HUDEP-2 (cell line): Measurements from ENCODE around the gene ATP6V0A1.
"Not testable (repeated sequence)": the region's sequence is repeated elsewhere in the genome, so short reads cannot be mapped to it uniquely, and the experiment has no call there.

ENCODE experiments used
- DNase-seq, 76 experiments: peaks; one replicate each; lab custom pipeline; 2025; ENCODE audit not compliant: unreplicated experiment in 76 of 76; lab: John Stamatoyannopoulos, UW

Gene ATP6V0A1

GRCh38 chr17:42537156-42537805 is 78.6 kb downstream of the ATP6V0A1 start:
- no peak for DNase-seq

GRCh38 chr17:42537826-42538451 is 79.3 kb downstream of the ATP6V0A1 start:
- DNase-seq: no peak

GRCh38 chr17:42538482-42538881 is 79.8 kb downstream of the ATP6V0A1 start:
- no peak for DNase-seq

- DNase-seq: not testable (repeated sequence)
Measured at GRCh38 chr17:42540558-42540957, 81.9 kb downstream of the ATP6V0A1 start.

GRCh38 chr17:42541041-42541833 is 82.6 kb downstream of the ATP6V0A1 start:
- no peak for DNase-seq

GRCh38 chr17:42543190-42544079 is 84.8 kb downstream of the ATP6V0A1 start:
- DNase-seq: no peak

GRCh38 chr17:42544874-42545283 is 86.2 kb downstream of the ATP6V0A1 start:
- DNase-seq: no peak

- not testable (repeated sequence) for DNase-seq
Measured at GRCh38 chr17:42545755-42546505, 87.3 kb downstream of the ATP6V0A1 start.

GRCh38 chr17:42547001-42547461 is 88.4 kb downstream of the ATP6V0A1 start:
- DNase-seq: no peak

DNA sequence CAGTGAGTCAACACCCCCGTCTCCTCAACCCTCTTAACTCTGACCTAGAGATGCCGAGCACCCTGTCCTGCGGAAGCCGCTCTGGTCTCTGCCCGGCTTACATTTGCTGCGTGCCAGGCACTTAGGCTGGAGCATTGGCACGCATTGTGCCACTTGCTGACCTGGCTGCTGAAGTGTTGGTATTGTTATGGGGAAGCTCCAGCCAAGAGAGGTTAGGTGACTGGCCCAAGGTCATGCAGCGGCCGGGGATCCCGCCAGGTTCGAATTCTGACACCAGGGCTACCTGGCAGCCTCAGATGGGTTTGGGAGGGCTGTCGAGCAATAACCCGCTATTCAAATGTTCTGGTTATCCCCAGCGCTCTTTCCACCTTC is 89.0 kb downstream of the ATP6V0A1 start:
- no peak for DNase-seq

GRCh38 chr17:42548070-42548837 is 89.6 kb downstream of the ATP6V0A1 start:
- peak in 6 of 76 experiments; percentile 11 to 41 (median 23) for DNase-seq

DNA sequence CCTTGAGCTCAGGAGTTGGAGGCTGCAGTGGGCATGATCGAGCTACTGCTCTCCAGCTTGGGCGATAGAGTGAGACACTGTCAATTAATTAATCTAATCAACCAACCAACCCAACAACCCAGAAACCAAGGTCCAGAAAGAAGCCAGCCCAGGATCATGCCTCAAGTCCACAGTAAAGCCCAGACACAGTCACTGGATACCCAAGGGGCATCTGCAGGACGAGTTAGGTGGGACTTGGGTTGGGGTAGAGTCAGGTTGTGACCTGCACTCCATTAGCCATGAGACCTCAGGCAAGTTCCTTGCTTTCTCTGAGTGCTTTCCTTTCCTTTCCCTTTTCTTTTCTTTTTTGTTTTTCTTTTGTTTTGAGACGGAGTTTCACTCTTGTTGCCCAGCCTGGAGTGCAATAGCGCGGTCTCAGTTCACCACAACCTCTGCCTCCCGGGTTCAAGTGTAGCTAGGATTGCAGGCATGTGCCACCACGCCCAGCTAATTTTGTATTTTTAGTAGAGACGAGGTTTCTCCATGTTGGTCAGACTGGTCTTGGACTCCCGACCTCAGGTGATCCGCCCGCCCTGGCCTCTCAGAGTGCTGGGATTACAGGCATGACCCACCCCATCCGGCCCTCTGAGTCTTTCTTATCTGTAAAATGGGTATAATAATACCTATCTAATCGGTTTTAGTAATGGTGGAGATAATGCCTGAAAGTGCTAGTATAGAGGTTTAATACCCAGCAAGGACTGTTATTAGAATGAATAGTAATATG is 90.5 kb downstream of the ATP6V0A1 start:
- no peak for DNase-seq

GRCh38 chr17:42552736-42553135 is 94.1 kb downstream of the ATP6V0A1 start, which contains the start of gene HSD17B1:
TSS of gene HSD17B1 (plus strand) at chr17:42552923. CDS start at chr17:42552934, 11 bp downstream.
- DNase-seq: not testable (repeated sequence)

DNA sequence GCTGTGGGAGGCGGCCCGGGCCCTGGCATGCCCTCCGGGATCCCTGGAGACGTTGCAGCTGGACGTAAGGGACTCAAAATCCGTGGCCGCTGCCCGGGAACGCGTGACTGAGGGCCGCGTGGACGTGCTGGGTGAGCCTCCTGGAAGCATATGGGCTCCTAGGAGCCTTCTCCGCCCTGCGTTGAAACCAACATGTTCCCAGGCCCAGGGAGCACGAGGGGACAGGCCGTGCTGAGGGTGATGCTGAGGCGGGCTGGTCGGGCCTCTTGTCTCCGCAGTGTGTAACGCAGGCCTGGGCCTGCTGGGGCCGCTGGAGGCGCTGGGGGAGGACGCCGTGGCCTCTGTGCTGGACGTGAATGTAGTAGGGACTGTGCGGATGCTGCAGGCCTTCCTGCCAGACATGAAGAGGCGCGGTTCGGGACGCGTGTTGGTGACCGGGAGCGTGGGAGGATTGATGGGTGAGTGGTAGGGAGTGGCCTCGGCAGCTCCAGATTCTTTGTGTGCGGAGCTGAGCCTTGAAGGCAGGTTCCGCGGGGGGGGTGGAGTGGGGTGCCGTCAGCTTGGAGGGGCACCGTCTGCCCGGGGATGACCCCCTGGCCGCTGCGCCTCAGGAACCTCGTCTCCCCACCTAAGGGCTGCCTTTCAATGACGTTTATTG is 94.6 kb downstream of the ATP6V0A1 start:
- DNase-seq: no peak

GRCh38 chr17:42553866-42554249 is 95.2 kb downstream of the ATP6V0A1 start:
- peak in 13 of 76 experiments; percentile 5 to 41 (median 29) for DNase-seq

GRCh38 chr17:42554250-42555121 is 95.8 kb downstream of the ATP6V0A1 start:
- peak in 62 of 76 experiments; percentile 9 to 73 (median 47) for DNase-seq

DNA sequence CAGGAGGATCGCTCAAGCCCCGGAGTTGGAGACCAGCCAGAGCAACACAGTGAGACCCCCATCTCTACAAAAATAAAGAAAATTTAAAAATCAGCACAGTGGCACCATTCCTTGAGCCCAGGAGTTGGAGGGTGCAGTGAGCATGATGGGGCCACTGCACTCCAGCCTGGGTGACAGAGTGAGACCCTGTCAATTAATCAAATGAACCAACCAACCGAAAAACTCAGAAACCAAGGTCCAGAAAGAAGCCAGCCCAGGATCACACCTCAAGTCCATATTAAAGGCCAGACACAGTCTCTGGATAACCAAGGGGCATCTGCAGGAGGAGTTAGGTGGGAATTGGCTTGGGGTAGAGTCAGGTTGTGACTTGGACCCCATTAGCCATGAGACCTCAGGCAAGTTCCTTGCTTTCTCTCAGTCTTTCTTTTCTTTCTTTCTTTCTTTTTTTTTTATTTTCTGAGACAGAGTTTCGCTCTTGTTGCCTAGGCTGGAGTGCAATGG is 96.5 kb downstream of the ATP6V0A1 start:
- DNase-seq: no peak
